Measurements from ENCODE around the gene HYAL1. TPM values are rescaled to one million over a fixed set of nuclear protein-coding genes. Genes with fewer than 3 reads are reported as not detected.

The HYAL1 gene
- total and polyA plus RNA-seq, 7 donors, result 2.4 to 15.1 (median 4.6) TPM

GRCh38 chr3:50258029-50258680 is 45.2 kb downstream of the HYAL1 start:
- H3K4me1 ChIP-seq, result peaks cover 4 to 39% (median 26%) of the 10 kb centered on the region in 4 donors
- H3K27ac ChIP-seq, result peak overlapping the region; percentile 93 to 99 (median 99)
- no peaks in the 10 kb centered on the region for H3K9me3 ChIP-seq
- TF ChIP-seq POLR2AphosphoS5 (IDR thresholded peaks at IDR 0.05) (no peak), CTCF (IDR thresholded peaks at IDR 0.05) (no peak), POLR2A (IDR thresholded peaks at IDR 0.05) (no peak), EP300 (IDR thresholded peaks at IDR 0.05) (no peak)
- H3K36me3 ChIP-seq, result peaks cover 21 to 63% (median 35%) of the 10 kb centered on the region in 4 donors
- H3K27me3 ChIP-seq, result no peaks in the 10 kb centered on the region
- no peak overlapping the region for H3K4me3 ChIP-seq
- 90% methylated on average over 17 of the region's 17 CpGs for WGBS, 2 donors
- no peak for DNase-seq
- intact Hi-C loops (cut with DNase I), result no loop called here

- Histone ChIP-seq H3K4me1 (peaks cover 4 to 39% (median 26%) of the 10 kb centered on the region in 4 donors), H3K27ac (peak overlapping the region; percentile 25 to 99 (median 96)), H3K4me3 (no peak overlapping the region), H3K36me3 (peaks cover 30 to 72% (median 41%) of the 10 kb centered on the region in 4 donors), H3K27me3 (no peaks in the 10 kb centered on the region), H3K9me3 (no peaks in the 10 kb centered on the region)
- no peak for DNase-seq
- WGBS, 2 donors, result 91 to 93% methylated on average over 20 of the region's 20 CpGs
- intact Hi-C loops (cut with DNase I), result no loop called here
- TF ChIP-seq CTCF (IDR thresholded peaks at IDR 0.05) (peak in 3 of 4 experiments; percentile 15 to 37 (median 34)), EP300 (IDR thresholded peaks at IDR 0.05) (no peak)
Measured at GRCh38 chr3:50256978-50257890, 46.1 kb downstream of the HYAL1 start.

- Histone ChIP-seq H3K27me3 (no peaks in the 10 kb centered on the region), H3K4me3 (no peak overlapping the region), H3K36me3 (peaks cover 30 to 87% (median 48%) of the 10 kb centered on the region in 4 donors), H3K4me1 (peaks cover 4 to 36% (median 22%) of the 10 kb centered on the region in 4 donors), H3K27ac (peak overlapping the region; percentile 63 to 76 (median 64)), H3K9me3 (no peaks in the 10 kb centered on the region)
- intact Hi-C loops (cut with DNase I), result no loop called here
- TF ChIP-seq POLR2AphosphoS5 (IDR thresholded peaks at IDR 0.05) (no peak), CTCF (IDR thresholded peaks at IDR 0.05) (no peak), EP300 (IDR thresholded peaks at IDR 0.05) (no peak), POLR2A (IDR thresholded peaks at IDR 0.05) (no peak)
- DNase-seq, result no peak
- WGBS, 2 donors, result 90 to 95% methylated on average over 9 of the region's 9 CpGs
Measured at GRCh38 chr3:50255251-50255615, 48.1 kb downstream of the HYAL1 start.

GRCh38 chr3:50254577-50255250 is 48.7 kb downstream of the HYAL1 start:
- Histone ChIP-seq H3K4me1 (peaks cover 4 to 37% (median 23%) of the 10 kb centered on the region in 4 donors), H3K4me3 (no peak overlapping the region), H3K27me3 (no peaks in the 10 kb centered on the region), H3K36me3 (peaks cover 30 to 87% (median 49%) of the 10 kb centered on the region in 4 donors), H3K9me3 (no peaks in the 10 kb centered on the region), H3K27ac (peak overlapping the region; percentile 63 to 76 (median 64))
- 85 to 88% methylated on average over 8 of the region's 8 CpGs for WGBS, 2 donors
- intact Hi-C loops (cut with DNase I), result no loop called here
- TF ChIP-seq EP300 (IDR thresholded peaks at IDR 0.05), result no peak
- TF ChIP-seq POLR2A (IDR thresholded peaks at IDR 0.05), result no peak
- TF ChIP-seq POLR2AphosphoS5 (IDR thresholded peaks at IDR 0.05), result peak in 3 of 4 donors; percentile 16 to 66 (median 44)
- DNase-seq, result peak; percentile 85
